Parathyroid adenoma (tissue), 2 donors: ENCODE results near the gene RBM5.

ENCODE experiments used
- H2AFZ ChIP-seq: fragments of 300-600 bp; sonication (generic); one replicate; pipeline ENCODE4 v1.7.0; 2017; ENCODE audit warnings: antibody characterized with exemption, mild to moderate bottlenecking
- H3K27ac ChIP-seq: fragments of 300-600 bp; sonication (generic); one replicate; pipeline ENCODE4 v1.7.0; 2017
- H3K27me3 ChIP-seq: fragments of 300-600 bp; sonication (generic); one replicate; pipeline ENCODE4 v1.7.0; 2017; ENCODE audit warnings: low read length; ENCODE audit not compliant: control insufficient read depth, insufficient read depth
- H3K36me3 ChIP-seq: fragments of 300-600 bp; sonication (generic); one replicate; pipeline ENCODE4 v1.7.0; 2017; ENCODE audit warnings: low read length; ENCODE audit not compliant: control insufficient read depth, insufficient read depth
- H3K4me1 ChIP-seq: fragments of 300-600 bp; sonication (generic); one replicate; pipeline ENCODE4 v1.7.0; 2017; ENCODE audit warnings: control low read depth
- H3K4me2 ChIP-seq: fragments of 300-600 bp; sonication (generic); one replicate; pipeline ENCODE4 v1.7.0; 2017; ENCODE audit warnings: low read length
- H3K4me3 ChIP-seq: fragments of 300-600 bp; sonication (generic); one replicate; pipeline ENCODE4 v1.7.0; 2017; ENCODE audit warnings: low read depth, low read length
- H3K79me2 ChIP-seq: fragments of 300-600 bp; sonication (generic); one replicate; pipeline ENCODE4 v1.7.0; 2017; ENCODE audit warnings: control low read depth
- H3K9ac ChIP-seq: fragments of 300-600 bp; sonication (generic); one replicate; pipeline ENCODE4 v1.7.0; 2017; ENCODE audit warnings: mild to moderate bottlenecking
- H3K9me3 ChIP-seq: fragments of 300-600 bp; sonication (generic); one replicate; pipeline ENCODE4 v1.7.0; 2017; ENCODE audit warnings: low read length; ENCODE audit not compliant: control insufficient read depth
- CTCF ChIP-seq: fragments of 300-600 bp; sonication (generic); IDR thresholded peaks from one replicate; pipeline ENCODE4 v1.7.0; 2017; ENCODE audit warnings: antibody characterized with exemption, mild to moderate bottlenecking
- donor health status: primary hyperparathyroidism.

The RBM5 gene

GRCh38 chr3:50136714-50137405 lies 48.1 kb downstream of the RBM5 start:
- Histone ChIP-seq H3K27me3 (no peaks in the 10 kb centered on the region), H3K27ac (peak overlapping the region; percentile 94), H3K4me2 (peak overlapping the region; percentile 39), H2AFZ (peak overlapping the region; percentile 70), H3K79me2 (no peaks in the 10 kb centered on the region), H3K9me3 (no peaks in the 10 kb centered on the region), H3K4me3 (no peak overlapping the region), H3K9ac (no peak overlapping the region), H3K4me1 (peaks cover 46% of the 10 kb centered on the region), H3K36me3 (no peaks in the 10 kb centered on the region)
- no peak for TF ChIP-seq CTCF

DNA sequence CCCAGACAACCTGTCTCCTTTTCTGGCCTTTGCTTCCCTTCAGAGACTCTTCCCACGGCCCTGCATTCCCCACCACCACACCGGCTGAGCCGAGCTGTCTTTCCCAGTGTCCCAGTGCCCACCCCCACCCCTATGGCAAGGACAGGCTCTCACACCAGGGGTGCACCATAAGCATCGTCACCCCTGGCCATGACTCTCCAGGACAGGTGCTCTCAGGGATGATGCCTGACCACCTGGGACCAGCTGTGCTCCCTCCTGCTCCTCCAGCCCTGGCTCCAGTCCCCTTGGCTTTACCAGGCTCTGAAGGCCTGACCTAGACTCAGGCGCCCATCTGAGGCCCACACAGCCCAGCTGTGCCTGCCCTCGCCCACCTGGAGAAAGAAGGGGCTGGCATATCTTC lies 48.8 kb downstream of the RBM5 start:
- Histone ChIP-seq H2AFZ (peak overlapping the region; percentile 70), H3K36me3 (no peaks in the 10 kb centered on the region), H3K4me2 (no peak overlapping the region), H3K27ac (peak overlapping the region; percentile 94), H3K4me1 (peaks cover 46% of the 10 kb centered on the region), H3K79me2 (no peaks in the 10 kb centered on the region), H3K4me3 (no peak overlapping the region), H3K27me3 (no peaks in the 10 kb centered on the region), H3K9ac (no peak overlapping the region), H3K9me3 (no peaks in the 10 kb centered on the region)
- TF ChIP-seq CTCF, result no peak

- Histone ChIP-seq H3K9ac (no peak overlapping the region), H3K4me1 (peaks cover 46% of the 10 kb centered on the region), H3K4me2 (peak overlapping the region; percentile 61), H3K27me3 (no peaks in the 10 kb centered on the region), H3K36me3 (no peaks in the 10 kb centered on the region), H3K79me2 (no peaks in the 10 kb centered on the region), H3K9me3 (no peaks in the 10 kb centered on the region), H3K4me3 (no peak overlapping the region), H3K27ac (peak overlapping the region; percentile 8), H2AFZ (peak overlapping the region; percentile 70)
- no peak for TF ChIP-seq CTCF
Observed at GRCh38 chr3:50138266-50139200, 49.8 kb downstream of the RBM5 start.

GRCh38 chr3:50139308-50139707 lies 50.6 kb downstream of the RBM5 start:
- H3K9ac ChIP-seq, result no peak overlapping the region

More at GRCh38 chr3:50139308-50139707, 50.6 kb downstream of the RBM5 start:
- Histone ChIP-seq H3K4me3 (no peak overlapping the region), H3K27me3 (no peaks in the 10 kb centered on the region), H3K4me2 (no peak overlapping the region), H3K36me3 (no peaks in the 10 kb centered on the region), H3K79me2 (no peaks in the 10 kb centered on the region), H3K4me1 (peaks cover 46% of the 10 kb centered on the region), H2AFZ (peak overlapping the region; percentile 22), H3K27ac (no peak overlapping the region), H3K9me3 (no peaks in the 10 kb centered on the region)
- TF ChIP-seq CTCF, result no peak
